CD4-positive, alpha-beta T cell treated with Interleukin-15 for 4 hours (primary cell): ENCODE results near the gene PTGFRN.
"Not testable (repeated sequence)": the region's sequence is repeated elsewhere in the genome, so short reads cannot be mapped to it uniquely, and the experiment has no call there.

Experiments
- DNase-seq: peaks from one replicate; pipeline ENCODE4 v3.0.0-alpha.2; 2020; ENCODE audit warnings: low spot score

PTGFRN gene

DNA sequence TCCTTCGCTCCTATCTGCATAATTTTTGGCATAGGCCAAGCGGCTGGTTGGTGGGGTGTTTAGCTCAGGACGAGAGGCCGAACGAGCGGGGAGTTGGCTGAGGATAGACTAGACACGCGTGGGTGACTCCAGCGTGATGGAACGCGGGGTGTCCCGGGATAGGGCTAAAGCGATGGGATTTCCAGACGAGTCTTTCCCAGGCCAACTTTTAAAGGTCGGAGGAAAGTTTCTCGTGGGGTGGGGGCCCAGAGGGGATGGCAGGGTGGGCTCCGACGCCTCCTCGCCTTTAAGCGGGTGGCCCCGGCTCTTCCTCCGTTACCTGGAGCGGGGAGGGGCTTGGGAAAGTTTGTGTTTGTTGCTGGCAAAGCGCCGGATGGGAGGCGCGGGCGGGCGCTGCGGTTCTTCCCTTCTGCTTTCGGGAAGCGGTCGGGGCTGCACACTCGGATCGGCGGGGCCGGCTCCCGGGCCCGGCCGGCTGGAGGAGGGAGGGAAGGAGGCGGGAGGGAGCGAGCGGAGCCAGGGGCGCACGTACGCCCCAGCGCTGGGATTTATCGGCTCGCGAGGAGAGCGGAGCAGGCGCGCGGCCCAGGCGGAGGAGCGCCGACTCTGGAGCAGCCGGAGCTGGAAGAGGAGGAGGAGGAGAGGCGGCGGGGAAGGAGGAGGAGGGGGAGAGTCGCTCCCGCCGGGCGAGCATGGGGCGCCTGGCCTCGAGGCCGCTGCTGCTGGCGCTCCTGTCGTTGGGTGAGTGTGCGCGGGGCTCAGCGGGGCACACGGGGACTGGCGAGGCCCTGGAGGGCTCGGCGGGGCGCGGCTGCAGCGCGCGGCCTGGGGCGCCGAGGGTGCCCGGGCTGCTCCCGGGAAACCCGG is at the start of gene PTGFRN:
Gene PTGFRN (plus strand): TSS at position 405 of the 867 bp plus-strand sequence. CDS start 288 bp downstream, at position 693.
- DNase-seq = no peak

DNA sequence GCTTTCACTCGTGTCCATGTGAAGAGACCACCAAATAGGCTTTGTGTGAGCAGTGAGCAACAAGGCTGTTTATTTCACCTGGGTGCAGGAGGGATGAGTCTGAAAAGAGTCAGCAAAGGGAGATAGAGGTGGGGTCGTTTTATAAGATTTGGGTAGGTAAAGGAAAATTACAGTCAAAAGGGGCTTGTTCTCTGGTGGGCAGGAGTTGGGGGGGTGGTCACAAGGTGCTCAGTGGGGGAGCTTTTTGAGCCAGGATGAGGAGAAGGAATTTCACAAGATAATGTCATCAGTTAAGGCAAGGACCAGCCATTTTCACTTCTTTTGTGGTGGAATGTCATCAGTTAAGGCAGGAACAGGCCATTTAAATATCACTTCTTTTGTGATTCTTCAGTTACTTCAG is 49.5 kb upstream of the PTGFRN start:
- DNase-seq = not testable (repeated sequence)

DNA sequence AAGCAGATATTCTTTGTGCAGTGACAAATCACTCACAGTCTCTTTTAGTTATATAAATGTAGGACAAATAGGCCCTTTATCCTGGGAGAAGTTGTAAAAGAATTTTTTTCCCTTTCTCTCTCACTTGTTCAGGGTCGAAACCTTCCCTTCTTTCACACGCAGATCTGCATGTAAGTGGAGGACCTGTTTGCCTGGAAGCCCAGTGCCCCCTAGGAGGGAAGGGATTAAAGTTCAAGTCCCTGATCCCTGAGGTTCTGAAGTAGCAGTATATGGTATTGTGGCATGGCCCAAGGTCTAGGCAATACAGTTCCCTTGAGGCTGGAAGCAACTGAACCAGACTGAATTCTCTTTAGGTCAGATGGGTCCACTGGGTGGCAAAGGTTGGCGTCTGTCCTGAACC is 48.6 kb upstream of the PTGFRN start:
- no peak for DNase-seq

GRCh38 chr1:116863031-116863430 is 46.7 kb upstream of the PTGFRN start:
- not testable (repeated sequence) for DNase-seq

- DNase-seq = not testable (repeated sequence)
Measured at GRCh38 chr1:116866478-116866877, 43.2 kb upstream of the PTGFRN start.

GRCh38 chr1:116868385-116868784 is 41.3 kb upstream of the PTGFRN start:
- DNase-seq = no peak

DNA sequence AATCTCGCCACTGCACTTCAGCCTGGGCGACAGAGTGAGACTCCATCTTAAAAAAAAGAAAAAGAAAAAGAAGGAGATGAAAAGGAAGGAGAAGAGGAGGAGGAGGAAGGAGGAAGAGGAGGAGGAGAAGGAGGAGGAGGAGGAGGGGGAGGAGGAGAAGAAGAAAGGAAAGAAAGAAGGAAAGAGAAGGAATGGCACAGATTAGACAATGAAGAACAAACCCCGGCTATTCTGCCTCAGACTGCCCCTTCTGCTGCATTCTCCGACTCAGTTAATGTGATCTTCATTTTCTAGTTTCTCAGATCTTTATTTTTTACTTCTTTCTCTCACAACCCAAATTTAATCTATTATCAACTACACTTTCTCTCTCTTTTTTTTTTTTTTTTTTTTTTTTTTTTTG is 40.1 kb upstream of the PTGFRN start:
- no peak for DNase-seq

GRCh38 chr1:116870300-116870699 is 39.4 kb upstream of the PTGFRN start:
- no peak for DNase-seq

DNA sequence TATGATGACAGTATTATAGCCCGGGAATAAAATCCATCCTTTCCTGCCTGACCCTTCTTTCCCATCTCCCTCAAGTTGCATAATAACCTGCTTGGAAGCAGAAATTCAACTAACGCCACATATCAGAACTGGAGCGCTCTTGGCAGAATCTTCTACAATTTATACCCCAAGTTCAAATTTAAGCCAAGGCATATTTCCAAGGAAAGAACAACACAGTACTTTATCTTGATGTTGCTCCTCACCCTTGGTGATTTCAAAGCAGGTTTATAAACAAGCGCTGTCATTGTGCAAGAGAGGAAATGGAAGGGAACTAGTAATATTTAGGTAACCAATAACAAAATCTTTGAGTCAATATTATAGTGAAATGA is 38.0 kb upstream of the PTGFRN start:
- no peak for DNase-seq

DNA sequence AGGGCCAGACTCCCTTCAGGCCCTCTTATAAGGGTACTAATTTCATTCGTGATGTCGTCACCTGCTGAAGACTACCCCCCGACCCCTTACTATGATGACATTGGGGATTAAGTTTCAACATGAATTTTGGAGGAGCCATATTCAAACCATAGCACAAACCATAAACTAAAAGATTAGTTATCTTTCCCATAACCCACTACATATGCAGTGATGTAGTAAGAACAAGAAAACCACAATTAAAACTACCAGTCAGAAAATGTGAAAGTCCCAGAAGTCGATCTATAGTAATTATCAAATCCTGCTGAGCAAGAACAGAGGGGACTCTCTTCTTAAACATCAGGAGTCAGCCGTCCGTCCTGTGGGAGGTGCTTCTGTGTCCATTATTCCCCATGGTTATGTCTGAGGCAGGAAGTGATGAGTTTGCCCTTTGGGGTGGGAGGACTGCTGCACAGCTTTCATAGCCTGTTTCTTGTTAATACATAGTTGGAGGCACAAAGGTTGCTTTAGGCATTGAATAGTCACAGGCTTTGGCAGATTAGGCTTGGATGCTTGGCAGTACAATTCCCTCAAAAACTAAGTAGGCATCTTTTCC is 35.9 kb upstream of the PTGFRN start:
- DNase-seq = no peak

DNA sequence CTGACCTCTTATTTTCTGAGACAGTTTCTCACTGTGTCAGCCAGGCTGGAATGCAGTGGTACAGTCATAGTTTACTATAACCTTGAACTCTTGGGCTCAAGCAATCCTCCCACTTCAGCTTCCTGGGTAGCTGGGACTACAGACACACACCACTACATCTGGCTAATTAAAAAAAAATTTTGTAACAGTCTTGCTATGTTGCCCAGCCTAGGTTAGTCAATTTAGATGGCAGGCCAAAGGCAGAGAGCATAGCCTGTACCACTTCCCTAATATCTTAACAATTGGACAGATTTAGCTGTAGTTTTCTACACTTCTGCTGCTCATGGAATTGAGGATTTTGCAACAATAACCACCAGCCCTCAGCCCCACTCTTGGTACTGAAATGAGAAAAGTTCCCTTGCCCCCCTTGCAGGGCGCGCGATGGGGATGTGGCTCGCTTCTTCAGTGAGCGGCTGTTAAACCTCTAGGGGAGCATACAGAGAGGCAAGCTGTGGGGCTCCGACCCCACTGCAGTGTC is 34.9 kb upstream of the PTGFRN start:
- no peak for DNase-seq

DNA sequence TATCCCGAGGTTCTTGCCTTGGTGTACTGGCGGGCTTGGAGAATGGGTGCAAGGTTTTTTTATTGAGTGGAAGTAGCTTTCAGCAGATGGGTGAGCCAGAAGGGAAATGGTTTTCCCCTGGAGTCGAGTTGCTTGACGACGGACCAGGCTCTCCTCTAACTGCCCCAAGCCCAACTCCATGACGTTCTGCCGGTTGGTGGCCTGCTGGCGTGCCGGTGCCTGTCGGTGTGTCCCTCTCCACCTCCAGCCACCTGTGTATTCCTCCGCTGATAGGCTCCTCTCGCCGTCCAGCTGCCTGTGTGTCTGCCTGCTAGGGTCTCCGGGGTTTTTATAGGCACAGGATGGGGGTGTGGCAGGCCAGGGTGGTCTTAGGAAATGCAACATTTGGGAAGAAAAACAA is 34.3 kb upstream of the PTGFRN start:
- no peak for DNase-seq

GRCh38 chr1:116875946-116876345 is 33.8 kb upstream of the PTGFRN start:
- not testable (repeated sequence) for DNase-seq

GRCh38 chr1:116877141-116877818 is 32.4 kb upstream of the PTGFRN start:
- DNase-seq = no peak

GRCh38 chr1:116878804-116879477 is 30.8 kb upstream of the PTGFRN start:
- peak; percentile 19 for DNase-seq

DNA sequence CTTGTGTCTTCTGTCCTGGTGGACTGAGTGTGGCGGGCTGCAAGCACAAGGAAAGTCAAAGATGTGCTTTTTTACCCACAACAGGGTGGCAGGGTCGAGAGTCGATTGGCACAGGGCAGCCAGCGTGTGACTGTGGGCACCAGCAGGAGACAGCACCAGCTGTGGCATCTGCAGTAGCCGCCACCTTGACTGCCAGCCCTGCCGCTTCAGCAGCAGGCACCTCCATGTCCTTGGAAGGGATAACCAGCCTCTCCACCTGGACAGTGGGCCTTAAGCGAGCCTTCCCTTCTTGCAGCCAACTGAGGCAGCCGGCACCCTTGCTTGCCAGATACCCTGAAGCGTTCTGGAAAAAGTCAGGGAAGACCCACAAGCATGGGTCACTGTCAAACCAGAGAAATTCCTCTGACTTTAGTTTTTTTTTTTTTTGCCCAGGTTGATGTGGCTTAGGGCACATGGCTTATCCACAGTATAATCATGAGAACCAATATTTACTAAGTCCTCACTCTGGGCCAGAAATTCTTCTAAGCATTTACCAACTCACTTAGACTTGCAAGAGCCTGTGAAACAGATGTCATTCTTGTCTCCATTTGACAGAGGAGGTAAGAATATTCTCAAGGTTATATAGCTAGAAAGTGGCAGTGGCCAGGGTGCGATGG is 30.1 kb upstream of the PTGFRN start:
- no peak for DNase-seq

DNA sequence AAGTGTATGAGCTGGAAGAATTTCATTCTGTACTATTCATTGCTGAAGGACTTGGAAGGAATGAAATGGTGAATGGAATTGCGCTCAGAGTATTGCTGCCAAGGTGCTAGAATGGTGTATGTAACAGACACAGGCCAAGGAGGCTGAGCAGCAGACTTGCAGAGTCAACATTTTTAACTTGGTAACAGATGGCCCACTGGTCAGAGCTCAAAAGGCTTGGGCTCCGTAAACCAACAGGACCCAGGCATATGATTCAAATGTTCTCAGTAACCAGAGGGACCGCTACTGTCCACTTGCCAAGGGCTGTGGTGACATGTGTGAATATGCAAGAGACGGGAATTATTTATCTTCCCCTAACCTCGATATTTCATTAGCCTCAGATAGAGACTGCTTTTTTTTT is 28.8 kb upstream of the PTGFRN start:
- DNase-seq = no peak

- DNase-seq = peak; percentile 7
Measured at GRCh38 chr1:116881879-116882520, 27.7 kb upstream of the PTGFRN start.

GRCh38 chr1:116882866-116883265 is 26.9 kb upstream of the PTGFRN start:
- no peak for DNase-seq

DNA sequence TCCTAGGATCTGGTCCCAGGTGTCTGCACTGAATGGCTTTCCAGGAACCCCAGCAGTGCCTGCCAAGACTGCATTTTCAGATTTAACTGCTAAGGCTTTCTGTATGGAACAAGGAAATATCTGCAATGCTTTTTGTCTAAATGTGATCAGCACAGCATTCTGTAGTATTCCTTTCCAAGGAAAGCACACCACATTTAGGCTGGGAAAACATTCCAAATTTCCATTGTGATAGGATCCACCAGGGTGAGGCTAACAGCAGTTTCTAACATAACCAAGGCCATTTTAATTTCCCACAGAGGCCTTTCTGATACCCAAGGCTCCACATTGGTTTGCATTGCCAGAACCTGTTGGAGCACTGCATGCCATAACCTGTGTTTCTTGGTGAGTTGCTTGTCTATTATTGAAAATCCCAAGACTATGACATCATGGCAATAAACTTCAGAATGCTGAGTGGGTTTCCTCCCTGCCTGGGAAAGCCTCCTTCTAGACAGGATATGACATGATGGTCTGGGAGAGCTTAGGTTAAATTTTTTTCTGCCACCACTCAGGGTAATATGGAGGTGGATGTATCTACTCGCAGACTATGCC is 23.3 kb upstream of the PTGFRN start:
- no peak for DNase-seq

DNA sequence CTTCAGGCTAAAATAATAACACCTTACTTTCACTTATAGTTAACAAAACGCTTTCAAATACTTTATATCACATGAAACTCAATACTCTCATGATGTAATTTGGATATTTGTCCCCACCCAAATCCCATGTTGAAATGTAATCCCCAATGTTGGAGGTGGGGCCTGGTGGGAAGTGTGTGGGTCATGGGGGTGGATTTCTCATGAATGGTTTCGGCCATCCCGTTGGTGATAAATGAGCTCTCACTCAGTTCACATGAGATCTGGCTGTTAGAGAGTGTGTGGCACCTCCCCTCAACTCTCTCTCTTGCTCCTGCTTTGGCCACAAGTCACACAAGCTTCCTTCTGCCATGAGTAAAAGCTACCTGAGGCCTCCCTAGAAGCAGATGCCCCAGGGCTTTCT is 22.5 kb upstream of the PTGFRN start:
- DNase-seq = no peak
